Stimulated activated CD4-positive, alpha-beta T cell treated with anti-CD3 and anti-CD28 coated beads, Interleukin-2, amount 100 ng/mL, for 48 hours (primary cell): Measurements from ENCODE around the gene SEC14L5.
"Not testable (repeated sequence)": the region's sequence is repeated elsewhere in the genome, so short reads cannot be mapped to it uniquely, and the experiment has no call there.

Experiments
- DNase-seq, 2 donors: peaks; one replicate each; pipeline ENCODE4 v3.0.0-alpha.2; 2020

Gene SEC14L5

DNA sequence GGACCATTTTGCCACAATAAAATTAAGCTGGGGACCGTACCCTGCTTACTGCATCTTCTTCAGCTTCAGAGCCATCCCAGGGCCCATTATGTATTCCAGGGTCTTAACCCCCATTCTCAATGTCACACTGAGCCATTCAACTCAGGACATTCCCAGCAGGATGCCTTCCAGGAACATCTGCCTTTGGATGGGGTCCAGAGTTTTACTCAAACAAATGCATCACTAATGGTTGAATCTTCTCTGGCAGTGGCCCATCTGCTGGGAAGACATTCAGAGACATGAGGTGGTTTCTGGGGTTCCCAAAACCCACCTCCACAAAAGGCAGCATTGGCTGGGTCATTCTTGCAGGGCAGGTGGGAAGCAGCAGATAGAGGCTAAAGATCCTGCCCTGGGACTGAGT lies 3.4 kb upstream of the SEC14L5 start:
- DNase-seq, result no peak

DNA sequence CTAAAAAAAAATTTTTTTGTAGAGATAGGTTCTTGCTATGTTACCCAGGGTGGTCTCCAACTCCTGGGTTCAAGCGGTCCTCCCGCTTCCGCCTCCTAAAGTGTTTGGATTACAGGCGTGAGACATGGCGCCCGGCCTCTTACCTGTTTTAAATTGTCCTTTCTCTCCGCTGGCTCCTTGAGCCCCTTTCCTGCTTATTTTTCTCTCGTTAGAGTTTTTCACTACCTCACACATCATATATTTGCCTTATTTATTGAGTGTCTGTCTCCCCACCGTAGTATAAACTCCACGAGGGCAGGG lies 760 bp upstream of the SEC14L5 start:
- DNase-seq, result no peak

DNA sequence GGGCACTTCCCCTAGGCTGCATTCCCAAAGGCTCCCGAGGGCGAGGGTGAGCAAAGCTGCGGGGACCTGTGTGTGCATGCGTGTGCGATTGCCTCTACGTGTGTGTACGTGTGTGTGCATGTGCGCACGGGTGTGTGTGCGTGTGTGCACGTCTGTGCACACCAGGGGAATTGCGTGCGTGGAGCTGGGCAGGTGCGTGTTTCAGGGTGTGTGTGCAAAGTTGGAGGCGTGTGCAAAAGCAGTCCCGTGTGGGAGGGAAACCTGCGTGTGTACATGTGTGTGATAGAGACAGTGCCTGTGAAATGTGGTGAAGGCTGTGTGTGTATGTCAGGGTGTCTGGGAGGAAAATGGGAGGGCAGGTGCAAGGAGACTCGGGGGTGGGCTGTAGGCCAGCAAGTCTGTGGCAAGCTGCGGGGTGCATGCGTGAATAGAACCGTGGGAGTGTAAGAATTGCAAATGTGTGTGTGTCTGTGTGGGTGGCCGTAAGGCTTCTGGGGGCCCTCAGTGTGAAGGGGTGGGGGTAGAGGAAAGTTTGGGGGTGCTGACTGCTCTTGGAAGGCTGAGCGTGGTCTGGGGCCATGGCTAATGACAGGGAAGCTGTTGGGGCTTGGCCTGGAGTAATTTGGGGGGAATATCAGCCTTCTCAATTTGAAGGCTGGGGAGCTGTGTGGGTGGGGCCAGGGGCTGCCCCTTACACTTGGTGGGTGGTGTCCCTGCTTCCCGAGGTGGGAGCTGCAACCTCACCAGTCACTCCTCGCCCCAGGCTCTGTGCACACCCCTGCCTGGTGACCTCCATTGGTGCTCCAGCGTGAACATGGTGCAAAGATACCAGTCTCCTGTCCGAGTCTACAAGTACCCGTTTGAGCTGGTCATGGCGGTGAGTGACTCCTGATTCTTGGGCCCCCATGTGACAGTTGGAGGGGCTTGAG lies 644 bp downstream of the SEC14L5 start:
- no peak for DNase-seq

DNA sequence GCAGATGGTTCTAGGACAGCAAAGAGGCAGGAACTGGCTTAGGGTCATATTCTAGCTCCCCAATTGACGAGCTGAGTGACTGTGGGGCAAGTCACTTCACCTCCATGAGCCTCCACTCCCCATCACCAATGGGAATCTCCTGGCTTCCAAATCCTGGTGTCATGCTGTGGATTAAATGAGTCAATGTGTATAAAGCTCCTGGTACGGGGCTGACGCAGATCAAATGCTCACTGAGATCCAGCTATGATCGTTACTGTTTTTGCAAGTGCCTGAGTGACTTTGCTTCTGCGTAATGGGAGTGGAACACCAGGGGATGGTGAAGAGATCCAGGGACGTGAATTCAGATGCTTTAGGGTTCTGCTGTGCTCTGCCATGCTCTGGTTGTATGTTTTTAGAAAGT lies 2.4 kb downstream of the SEC14L5 start:
- no peak for DNase-seq

DNA sequence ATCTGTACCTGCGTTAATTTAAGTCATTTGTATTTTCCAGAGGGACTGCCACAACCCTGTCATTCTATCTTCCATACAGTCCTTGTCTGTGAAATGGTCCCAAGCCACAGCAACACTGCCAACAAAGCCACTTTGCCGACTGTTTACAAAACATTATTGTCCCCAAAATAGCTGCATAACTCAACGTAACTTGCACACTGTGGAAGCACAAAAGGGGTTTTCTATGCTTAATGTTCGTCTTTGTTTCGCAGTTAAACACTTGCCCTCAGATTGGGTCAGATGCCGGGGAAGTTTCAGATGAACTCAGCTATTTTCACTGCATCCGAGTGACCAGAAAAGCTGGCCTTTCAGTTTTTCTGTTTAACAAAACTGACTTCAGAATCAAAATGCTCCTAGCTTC lies 4.6 kb downstream of the SEC14L5 start:
- DNase-seq, result no peak

DNA sequence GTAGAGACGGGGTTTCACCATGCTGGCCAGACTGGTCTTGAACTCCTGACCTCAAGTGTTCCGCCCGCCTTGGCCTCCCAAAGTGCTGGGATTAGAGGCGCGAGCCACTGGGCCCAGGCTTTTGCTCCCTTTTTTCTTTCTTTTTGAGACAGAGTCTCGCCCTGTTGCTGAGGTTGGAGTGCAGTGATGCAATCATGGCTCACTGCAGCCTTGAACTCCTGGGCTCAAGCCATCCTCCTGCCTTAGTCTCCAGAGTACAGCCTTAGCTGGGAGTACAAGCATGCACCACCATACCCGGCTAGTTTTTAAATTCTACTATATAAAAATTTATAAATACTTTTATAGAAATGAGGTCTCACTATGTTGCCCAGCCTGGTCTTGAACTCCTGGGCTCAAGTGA lies 5.4 kb downstream of the SEC14L5 start:
- not testable (repeated sequence) for DNase-seq

DNA sequence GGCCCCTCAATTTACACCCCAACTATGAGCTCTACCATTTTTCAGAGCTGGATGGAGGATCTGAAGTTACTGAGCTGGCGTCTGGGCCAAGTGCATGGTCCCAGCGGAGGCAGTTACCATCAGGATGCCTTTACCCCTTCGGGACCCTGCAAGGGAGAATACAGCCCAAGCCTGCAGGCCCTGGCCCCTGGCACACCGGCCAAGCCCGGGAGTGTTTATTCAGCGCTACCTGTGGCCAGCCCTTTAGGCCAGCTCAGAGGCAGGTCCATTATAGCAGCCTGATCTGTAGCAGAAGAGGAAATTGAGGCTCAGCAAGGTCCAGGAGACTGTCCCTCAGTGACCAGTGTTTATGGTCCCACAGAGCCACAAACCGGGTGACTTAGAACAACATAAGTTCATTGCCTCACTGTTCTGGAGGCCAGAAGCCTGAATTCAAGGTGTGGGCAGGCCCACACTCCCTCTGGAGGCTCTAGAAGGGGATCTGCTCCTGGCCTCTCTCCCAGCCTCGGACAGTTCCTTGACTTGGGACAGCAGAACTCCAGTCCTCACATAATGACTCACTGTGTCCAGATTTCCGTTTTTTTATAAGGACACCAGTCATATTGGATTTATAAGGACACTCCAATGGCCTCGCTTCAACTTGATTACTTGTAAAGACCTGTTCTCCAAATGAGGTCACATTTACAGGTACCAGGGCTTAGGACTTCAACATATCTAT lies 8.8 kb downstream of the SEC14L5 start:
- no peak for DNase-seq

DNA sequence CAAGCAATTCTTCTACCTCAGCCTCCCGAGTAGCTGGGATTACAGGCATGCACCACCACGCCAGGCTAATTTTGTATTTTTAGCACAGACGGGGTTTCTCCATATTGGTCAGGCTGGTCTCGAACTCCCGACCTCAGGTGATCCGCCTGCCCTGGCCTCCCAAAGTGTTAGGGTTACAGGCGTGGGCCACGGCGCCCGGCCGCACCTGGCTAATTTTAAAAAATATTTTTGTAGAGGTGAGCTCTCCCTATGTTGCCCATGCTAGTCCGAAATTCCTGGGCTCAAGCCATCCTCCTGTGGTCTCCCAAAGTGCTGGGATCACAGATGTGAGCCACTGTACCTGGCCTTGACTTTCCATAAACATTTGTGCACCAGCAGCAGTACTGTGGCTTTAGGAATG lies 10.1 kb downstream of the SEC14L5 start:
- not testable (repeated sequence) for DNase-seq

DNA sequence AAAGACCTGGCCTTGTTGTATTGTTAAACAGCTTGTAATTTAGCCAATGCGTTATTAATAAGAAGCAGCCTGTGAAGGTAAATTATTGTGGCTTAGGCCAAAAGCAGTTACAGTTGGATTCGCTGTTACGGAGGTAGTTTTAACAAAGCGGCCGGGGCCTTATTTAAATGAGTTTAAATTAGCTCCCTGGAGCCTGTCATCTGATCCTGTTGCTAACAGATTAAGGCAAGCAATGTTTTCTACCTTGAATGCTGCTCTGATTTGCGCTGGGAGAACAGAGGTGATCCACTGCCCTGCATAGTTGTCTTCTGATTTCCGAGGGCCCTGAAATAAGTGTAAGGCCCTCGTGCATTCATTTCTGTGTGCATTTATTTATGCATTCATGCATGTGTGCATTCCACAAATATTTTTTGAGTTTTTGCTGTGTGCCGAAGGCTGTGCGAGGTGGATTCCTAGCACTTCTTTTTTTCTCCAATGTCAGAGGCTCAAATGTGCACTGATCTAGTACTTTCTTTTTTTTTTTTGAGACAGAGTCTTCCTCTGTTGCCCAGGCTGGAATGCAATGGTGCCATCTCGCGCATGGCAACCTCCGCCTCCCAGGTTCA lies 10.9 kb downstream of the SEC14L5 start:
- no peak for DNase-seq

DNA sequence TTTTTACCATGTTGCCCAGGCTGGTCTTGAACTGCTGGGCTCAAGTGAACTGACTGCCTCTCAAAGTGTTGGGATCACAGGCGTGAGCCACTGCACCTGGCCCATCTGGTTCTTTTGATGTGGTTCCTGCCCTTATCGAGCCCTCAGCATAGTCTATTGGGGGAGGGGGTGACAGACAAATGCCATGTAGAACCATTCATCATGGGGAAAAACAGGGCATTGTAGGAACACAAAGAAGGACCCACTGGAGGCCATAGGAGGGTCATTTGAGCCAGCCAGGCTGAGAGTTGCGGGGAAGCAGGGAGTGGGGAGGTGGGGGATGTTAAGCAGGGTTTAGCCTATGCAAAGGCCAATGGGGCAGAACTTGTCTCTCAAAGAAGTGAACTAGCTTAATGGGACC lies 11.9 kb downstream of the SEC14L5 start:
- DNase-seq, result no peak

DNA sequence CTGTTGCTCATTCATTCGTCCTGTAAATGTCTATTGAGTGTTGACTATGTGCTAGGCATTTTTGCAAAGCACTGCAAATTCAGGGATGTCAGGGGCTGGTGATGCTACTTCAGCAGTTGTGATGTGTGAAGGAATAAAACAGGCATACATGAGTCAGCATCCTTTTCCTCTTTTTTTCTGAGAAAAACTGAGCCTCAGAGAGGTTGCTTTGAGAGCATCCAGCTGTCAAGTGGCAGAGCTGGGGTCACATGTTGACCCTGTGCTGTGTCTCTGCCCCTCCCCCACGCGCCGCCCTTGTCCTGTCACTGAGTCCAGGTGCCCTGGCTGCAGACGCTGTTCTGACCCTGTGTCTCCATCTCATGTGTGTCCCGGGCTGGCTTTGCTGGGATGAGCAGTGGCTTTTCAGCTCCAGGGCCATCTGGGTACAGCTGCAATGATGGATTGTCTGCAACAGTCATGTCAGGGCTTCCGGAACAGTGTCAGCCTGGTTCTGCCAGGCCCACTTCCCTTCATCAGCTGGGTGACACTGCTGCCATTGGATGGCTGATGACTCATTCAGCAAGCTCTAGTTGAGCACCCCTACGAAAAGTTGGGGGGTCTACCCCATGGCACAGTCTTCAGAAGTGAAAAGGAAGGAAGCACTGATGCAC lies 14.9 kb downstream of the SEC14L5 start:
- no peak for DNase-seq

DNA sequence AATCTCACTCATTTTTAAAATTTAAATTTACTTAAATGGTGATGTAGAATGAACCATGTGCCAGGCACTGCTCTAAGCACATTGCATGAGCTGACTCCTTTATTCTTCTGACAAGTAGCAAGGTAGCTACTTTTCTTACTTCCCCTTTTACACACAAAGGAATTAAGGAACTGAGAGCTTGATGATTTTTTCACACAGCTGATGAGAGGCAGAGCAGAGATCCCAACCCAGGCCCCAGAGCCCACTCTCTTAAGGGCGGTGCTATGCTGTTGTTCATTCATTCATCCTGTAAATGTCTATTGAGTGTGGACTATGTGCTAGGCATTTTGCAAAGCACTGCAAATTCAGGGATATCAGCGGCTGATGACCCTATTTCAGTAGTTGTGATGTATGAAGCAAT lies 17.9 kb downstream of the SEC14L5 start:
- DNase-seq, result no peak

DNA sequence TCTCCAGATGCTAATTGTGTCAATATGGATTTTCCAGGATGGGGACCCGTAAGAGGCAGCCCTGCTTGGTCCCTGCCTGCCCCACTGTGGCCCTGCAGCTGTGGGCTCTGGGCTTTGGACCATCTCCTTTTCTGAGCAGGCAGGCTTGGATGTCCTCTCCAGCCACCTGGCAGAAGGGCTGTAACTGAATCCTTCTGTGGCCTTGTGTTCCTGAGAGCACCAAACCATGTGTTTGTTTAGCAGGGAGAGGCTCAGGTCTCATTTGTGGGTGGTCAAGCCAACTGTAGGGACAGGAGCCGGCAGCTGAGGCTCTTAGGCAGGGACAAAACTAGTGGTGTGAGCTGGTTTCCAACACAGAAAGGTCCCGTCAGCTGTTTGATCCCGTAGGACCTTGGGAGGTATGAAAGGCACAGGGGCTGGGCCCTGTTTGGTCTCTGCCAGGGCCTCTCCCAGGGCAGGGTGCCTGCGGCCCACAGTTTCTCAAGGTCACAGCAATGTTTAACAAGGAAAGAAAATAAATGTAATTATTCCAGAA lies 18.5 kb downstream of the SEC14L5 start:
- DNase-seq, result no peak

DNA sequence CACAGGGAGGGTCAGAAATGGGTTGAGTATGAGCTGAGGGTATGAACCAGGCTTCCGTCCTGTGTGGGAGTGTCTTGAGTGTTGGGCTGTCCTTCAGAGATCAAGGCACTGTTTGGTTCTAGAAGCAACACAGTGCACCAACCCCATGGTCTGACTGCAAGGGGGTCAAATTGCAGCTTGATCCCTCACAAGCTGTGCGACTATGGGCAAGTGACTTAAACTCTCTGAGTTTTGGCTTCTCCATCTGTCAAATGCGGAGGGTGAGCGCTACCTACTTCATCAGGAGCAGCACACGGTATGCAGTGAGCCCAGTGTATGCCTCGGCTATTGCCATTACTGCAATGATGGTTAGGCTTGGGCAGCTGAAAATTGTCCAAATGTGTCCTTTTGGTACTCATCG lies 21.0 kb downstream of the SEC14L5 start:
- DNase-seq, result no peak

DNA sequence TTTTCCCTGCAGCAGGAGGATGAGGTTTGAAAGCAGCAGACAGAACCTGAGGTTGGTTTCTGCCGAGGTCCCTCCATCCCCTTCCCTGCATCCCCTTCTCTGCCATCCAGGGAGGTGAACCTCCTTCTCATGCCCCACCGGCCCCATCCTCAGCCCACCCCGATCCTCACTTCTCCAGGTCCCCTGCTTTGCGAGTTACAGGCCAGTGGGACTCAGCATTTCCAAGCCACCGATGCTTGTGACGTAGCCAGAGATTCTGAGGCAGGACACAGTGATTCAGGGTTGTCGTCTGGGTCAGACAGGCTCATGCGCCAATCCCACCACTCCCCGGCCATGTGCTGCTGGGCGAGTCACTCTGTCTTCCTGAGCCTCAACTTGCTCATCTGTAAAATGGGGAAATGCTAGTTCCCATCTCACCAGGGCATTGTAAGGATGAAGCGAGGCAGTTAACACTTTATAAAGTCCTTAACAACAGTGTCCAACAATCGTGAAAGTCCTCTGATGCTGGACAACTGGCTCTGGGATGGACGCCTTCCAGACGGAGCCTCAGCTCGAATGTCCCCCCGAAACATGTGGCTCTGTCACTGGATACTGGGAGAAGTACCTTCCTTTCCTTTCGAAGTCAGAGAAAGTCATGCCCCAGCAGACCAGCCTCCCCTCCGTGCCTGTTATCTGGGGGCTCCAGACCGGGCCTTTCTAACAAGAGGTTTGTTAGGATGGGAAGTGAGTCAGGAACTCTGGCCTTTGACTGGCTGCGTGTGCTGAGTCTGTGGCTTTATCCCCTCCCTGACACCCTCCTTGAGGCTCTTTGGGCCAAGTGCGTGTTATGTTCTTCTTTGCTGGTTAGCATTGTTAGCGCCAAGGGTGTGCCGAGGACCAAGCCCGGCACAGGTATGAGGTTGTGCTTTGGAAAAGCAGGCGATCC lies 21.9 kb downstream of the SEC14L5 start:
- DNase-seq, result no peak

DNA sequence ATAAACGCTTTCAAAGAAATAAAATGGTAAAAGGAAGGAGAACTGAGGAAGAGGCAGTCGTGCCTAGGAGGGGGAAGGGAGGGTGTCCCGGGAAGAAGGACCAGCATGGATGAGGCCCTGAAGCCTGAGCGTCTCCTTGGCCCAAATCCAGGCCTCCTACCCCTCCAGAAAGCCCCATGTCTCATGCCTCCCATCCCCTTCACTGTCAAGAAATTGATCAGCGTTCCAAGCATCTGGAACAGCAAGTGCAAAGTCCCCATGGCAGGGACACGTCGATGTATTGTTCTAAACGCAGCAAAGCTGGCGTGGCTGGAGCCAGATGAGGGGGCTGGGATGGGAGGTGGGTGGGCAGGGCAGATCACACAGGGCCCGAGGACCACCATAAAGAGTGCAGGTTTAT lies 22.6 kb downstream of the SEC14L5 start:
- no peak for DNase-seq

DNA sequence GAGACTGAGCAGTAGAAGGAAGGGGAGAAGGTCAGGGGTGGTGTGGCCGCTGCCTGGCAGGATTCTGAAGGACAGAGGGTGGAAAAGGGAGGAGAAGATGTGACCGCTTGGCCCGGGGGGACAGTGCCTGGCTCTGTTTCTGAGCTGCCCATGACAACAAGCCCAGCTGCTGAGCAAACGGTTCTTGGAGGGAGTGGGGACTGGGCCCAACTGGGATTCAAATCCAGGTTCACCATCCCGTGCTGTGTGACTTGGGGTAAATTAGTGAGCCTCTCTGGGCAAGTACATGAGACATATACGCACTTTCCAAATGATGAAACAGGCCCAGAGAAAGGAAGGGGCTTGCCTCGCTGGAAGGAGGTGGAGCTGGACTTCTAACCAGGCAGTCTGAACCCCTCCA lies 23.3 kb downstream of the SEC14L5 start:
- no peak for DNase-seq

DNA sequence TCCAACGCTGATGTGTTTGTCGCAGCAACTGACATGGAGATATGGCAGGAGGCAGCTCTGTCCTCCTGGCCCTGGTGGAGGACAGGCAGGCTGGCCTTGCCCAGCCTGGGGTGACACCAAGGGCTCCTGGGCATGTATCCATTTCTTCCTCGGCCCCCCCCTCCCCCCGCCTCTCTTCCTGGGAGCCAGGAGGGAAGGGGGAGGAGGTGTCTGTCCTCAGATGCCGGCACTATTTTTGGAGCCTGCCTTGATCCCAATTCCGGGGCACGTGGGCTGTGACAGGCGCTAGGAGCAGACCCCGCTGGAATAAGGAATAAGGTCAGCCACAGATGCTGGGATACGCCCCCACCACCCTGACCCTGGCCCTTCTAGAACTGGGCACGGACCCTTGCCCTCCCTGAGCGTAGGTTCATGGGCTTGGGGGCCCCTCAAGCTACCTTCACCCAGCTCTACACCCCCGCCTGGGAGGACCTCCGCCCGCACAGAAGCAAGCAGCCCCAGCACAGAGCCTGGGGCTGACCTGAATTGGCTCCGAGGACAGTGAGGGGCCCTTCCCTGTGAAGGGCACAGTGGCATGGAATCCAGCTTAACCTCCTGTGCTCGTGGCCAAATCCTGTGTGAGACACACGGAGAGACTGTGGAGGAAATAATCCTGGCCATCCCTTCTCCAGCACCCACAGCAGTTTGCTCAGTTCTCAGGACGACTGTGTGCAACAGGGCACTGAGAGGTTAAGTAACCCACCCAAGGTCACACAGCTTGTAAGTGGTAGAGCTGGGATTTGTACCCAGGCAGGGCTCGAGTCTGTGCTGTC lies 24.1 kb downstream of the SEC14L5 start:
- no peak for DNase-seq

DNA sequence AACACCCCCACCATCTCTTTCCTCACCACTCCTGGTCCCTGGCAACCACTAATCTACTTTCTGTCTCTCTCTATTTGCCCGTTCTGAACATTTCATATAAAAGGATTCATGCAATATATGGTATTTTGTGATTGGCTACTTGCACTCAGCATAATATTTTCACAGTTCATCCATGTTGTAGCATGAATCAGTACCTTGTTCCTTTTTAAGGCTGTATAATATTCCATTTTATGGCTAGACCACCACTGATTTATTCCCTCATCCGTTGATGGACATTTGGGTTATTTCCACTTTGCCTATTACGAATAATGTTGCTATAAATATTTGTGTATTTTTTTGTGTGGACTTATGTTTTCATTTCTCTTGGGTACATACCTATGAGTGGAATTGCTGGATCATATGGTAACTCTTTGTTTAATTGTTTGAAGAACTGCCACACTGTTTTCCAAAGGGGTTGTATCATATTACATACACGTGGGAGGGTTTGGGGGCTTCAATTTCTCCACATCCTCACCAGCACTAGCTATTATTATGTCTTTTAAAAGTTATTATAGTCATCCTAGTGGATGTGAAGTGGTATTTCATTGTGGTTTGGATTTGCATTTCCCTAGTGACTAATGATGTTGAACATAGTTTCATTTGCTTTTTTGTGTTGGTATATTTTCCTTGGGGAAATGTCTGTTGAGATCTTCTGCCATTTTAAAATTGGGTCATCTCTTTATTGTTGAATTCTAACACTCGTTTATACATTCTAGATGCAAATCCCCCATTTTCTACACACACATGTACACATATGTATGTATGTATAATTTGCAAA lies 26.3 kb downstream of the SEC14L5 start:
- no peak for DNase-seq

DNA sequence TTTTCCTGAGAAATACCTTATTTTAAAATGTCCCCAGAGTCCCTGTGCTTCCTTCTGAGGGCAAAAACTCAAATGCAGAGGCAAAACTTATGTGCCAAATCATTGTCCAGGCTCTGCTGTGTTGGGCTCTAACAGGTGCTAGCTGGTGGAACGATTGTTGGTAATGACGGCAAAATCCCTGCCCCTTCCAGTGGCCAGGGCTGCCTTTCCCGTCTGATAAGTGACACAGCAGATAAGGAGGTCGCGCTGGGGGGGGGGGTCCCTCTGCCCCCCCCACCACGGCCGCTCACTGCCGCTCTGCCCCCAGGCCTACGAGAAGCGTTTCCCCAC lies 29.1 kb downstream of the SEC14L5 start:
- no peak for DNase-seq
